ENCODE results near the gene PEX16.

Gene PEX16

DNA sequence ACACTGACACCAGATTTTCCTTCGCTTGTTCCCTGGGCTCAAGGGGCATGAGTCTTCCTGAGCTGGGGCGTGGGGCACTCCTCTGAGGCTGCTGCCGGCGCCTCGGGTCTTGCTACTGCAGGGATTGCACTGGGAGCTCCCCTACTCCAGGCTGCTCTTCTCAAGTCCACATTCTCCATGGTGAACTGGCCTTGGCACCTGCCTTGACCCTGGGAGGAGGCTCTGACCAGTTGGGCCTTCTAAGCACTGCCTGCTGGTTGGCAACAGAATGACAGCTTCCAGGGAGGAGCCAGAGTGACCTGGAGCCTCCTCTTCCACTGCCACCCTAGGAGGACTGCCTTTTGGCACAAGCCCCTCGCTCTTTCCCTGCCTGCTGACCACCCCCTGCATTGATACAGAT, 20.1 kb downstream of the PEX16 start:
- no peak for DNase-seq (ENCODE audit: low read depth)

DNA sequence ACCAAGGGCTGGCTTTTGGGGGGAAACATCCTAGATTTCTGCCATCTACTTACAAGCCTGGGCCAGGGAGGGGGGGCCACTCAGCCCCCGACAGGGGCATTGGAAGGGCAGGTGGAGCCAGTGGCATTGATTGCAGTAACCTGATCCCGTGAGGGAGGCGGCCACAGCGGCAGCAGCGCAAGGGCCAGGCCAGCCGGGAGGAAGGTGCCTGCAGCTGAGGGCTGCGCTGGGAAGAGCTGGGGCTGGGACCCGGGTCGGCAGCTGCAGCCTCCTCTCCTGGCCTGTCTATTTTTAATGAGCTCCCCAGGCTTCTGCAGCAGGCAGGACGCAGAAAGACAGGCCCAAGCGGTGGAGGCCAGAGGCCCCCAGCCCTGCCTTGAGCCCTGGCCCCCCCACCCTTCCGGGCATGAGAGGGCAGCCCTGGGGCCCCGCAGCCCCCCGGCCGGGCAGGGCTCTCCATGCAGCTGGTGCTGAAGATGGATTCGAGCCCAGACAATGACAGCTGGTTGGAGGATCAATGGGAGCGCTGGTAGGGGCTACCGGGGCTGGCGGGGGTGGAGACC, 21.2 kb downstream of the PEX16 start:
- DNase-seq (ENCODE audit: low read depth) = no peak

DNA sequence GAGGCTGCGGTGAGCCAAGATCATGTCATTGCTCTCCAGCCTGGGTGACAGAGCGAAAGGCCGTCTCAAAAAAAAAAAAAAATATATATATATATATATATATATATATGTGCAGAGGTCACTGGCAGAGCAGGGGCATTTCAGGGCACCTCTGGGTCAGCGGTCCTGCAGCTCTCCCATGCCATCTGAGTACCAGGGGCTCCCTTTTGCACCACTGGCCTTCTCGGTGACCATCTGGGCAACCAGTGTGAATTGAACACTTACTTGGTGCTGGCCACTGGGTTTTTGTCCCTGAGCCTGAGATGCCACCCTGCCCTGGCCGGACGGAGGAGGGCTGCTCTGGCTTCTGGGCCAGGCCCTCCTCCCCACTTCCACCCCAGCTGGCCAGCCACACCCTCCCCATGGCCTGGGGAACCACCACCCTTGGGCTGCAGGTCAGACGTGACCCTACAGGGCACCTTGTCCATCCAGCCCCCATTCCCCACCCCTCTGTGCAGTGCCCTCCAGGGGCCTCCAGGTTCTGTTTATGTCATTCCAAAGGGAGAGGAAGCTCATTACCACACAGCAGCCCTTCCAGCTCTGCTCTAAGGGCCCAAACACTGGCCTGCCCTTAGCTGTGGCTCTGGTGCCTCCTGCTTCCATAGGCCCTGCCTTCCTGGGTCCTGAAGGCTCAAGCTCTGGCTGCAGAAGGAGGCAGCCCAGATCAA, 22.0 kb downstream of the PEX16 start:
- no peak for DNase-seq (ENCODE audit: low read depth)

DNA sequence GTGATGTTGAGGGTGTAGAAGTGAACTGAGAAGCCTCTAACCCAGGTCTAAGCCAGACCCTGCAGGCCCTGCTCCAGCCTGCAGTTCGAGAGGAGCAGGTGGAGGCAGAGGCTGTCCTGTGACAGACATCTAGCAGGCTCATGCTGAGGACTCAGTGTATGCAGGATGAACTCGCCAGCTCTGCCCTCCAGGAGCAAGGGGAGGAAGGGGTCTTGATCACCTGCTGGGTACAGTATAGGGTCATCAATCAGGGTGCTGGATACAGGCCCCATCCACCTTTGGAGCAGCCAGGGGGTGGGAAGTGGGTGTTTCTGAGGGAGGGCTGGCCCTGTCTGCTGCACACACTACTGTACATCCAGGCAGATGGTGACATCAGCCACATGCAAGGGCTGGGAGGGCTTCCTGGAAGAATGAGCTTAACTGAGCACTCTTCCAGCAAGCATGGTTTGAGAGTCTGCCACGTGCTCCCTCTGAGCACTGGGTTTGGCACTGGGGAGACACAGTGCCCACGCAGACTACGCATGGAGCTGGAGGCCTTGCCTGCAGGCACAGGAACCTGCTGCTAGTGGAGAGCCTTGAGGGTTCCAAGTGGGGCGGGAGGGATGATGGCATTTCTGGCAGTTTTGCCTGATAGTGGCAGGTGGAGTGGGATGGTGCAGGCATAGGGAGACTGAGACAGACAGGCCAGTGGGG, 23.0 kb downstream of the PEX16 start:
- no peak for DNase-seq (ENCODE audit: low read depth)

DNA sequence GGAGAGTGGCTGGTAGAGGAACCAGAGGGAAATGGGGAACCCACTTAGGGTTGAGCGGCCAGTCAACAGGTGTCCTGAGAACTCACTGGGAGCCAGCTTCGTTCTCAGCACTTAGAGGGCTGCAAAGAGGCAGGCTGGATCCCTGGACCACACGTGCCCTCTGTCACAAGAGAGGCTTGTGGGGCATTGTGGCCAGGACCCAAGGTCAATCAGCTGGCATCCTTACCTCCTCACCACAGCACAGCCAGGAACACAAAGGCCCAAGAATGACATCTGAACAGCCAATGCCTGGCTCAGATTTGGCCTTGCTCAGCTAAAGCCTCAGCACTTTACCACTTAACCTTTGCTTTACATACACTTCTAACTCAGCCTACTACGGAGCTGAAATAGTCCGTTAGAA, 24.8 kb downstream of the PEX16 start:
- no peak for DNase-seq (ENCODE audit: low read depth)

DNA sequence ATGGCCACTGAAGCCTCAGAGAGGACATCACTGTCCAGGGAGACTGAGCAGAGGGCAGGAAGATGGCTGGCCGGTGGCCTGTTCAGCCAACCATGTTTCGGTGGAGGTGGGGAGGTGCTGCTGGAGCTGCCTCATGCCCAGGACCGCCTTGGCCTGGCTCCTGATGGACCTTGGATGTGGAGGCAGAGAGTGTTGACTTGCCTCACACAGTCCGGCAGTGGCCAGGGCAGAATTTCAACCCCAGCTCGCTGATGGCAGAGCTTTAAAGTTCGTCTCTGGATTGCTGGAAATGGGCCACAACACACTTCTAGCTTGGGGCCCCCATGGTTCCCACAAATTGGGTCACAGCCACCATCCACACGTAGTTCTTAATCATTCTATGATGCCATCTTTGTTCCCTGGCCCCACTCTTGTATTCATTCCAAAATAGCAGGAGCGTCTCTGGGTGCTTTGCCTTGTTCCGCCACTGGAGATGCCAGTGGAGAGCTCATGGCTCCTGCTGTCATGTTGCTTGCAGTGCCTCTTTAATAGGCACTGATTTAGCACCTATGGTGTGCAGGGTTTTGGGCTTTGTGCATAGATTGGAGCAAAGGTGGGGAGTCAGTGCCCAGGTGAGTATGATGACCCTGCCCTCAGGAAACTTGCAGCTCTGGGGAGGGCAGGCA, 26.7 kb downstream of the PEX16 start:
- DNase-seq (ENCODE audit: low read depth) = no peak

DNA sequence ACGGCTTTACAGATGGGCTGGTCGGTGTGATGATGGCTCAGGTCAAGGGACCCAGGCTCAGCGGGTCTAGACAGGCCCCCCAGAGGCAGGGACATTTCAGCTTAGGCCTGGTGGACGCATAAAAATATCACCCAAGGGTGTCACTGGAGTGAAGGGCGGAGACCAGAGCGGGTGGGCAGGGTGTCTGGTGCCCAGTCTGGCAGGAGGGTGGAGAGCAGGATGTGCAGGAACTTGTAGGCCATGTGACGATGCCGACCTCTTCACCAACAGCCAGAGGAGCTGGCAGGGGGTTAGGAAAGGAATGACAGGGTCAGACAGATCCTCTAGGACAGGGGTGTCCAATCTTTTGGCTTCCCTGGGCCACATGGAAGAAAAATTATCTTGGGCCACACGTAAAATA, 27.7 kb downstream of the PEX16 start:
- DNase-seq (ENCODE audit: low read depth) = no peak

DNA sequence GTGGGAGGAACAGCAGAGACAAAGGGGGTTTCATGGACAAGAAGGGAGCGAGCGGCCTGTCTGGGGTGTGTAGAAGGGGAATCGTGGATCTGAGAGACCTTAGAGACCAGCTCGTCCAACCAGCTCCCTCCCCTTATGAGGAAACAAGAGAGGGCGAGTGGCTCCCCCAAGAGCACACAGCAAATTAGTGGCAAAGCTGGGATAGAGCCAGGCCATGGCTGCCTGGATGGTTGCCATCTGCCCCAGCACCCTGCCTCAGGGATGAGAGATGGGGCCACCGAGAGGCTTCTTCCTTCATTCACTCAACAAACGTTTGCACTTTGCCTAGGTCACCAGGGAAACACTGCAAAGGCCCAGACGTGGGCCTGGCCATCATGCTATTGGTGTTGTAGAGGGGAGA, 28.1 kb downstream of the PEX16 start:
- no peak for DNase-seq (ENCODE audit: low read depth)

DNA sequence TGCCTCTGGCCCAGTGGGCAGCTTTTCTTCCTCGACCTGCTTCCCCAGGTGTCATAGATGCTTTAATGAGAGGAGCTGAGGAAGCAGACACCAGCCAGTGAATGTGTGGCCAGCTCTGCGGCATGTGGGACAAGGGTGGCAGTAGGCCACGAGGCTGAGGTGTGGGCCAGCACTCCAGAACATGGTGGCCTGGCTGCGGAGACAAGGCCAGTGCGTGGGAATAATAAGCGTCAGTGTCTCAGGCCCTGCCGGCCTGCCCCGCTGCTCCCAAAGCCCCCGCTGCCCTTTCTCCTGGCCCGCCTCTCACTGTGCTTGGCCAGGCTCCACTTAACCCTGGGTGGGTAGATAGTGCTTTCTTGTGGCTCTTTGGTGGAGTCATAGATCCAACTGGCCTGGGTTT, 30.1 kb downstream of the PEX16 start:
- DNase-seq (ENCODE audit: low read depth) = no peak

DNA sequence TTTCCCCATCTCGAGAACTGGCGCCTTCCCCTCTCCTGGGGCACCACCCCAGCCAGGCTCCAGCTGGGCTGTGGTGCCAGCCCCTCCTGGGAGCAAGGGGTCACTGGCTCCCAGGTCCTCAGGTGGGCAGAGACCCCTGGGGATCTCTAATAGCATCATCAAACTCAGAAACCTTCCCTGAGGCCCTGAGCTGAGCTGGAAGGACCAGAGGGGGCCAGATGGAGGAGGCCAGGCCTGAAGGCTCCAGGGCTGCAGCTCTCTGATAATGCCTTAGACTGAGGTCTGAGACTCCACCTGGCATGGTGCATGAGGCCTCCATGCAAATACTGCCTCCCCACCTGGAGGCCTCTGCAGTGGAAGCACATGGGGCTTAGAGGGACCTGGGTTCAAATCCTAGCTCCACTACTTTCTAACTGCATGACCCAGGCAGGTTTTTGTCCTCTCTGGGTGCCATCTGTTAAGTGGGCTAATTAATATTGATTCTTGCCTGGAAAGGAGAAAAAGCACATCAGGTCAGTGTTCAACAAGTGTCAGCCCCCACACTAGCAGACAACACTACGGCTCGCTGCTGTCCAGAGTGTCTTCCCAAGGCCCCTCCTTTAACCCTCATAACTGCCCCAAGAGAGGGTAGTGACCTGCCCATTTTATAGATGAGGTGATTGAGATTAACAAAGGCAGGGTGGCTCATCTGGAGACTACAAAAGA, 30.7 kb downstream of the PEX16 start:
- no peak for DNase-seq (ENCODE audit: low read depth)

DNA sequence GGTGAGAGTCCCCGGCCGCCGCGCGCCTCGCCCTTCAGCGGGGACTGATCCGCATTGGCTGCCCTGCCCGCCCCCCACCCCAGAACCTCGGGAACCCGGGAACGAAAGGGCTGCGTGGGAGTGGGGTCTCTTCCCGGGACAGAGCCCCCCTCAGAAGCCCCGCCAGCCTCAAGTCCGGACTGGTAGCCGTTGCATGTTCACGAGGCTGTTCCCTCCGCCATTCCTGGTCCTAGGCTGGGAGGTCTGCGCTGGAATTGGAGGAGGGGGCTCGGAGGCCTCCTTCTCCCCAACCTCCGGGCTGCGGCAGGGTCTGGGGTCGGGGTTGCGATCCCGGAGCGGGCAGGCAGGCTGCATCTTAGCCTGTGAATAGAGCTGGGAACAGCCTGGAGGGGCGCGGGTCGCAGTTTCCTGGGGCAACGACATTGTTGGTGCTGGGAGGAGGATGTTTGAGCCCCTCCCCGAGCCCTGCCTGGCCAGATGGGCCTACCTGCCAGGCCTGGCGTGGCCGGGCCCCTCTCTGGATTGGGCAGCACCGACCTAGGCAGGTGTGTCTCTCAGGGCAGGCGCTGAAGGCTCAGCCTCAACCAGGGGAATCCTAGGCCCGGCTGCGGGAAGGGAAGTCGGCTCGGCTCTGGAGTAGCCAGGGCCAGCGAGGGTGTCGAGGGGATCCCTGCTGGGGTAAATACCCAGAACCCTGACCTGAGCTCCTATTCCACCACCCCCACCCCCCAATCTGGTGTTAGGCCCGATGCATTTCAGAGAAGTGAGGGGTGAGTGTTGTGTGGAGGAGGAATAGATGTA, 31.6 kb downstream of the PEX16 start:
- no peak for DNase-seq (ENCODE audit: low read depth)

DNA sequence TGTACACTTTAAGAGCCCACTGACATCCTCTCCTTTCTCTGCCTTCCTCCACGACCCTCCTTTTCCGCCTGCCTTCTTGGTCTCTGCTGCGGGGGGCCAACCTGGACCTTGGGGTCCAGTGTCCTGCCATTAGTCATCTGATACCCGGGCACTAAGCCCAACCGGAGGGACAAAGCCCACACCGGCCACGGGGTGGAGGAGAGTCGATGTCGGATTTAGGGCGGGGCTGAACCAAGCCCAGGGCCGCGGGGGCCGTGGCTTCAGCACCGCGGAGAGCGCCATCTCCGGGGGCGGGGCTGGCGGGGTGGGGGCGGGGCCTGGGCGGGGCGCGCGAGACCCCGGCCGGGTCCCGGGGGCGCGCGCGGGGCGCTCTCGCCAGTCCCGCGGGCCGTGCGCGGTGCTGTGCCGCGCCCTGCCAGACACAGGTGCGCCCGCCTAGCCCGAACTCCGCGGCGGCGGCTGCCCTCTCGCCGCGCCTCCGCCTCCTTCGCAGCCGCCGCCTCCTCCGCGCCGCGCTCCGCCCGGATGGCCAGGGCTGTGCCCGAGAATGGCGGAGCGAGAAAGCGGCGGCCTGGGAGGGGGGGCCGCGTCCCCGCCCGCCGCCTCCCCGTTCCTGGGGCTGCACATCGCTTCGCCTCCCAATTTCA, 32.3 kb downstream of the PEX16 start, which contains the start of gene MAPK8IP1:
MAPK8IP1 (plus strand) TSS at position 378 of the 647 bp plus-strand sequence; CDS start at position 548, 170 bp downstream.
- no peak for DNase-seq (ENCODE audit: low read depth)

DNA sequence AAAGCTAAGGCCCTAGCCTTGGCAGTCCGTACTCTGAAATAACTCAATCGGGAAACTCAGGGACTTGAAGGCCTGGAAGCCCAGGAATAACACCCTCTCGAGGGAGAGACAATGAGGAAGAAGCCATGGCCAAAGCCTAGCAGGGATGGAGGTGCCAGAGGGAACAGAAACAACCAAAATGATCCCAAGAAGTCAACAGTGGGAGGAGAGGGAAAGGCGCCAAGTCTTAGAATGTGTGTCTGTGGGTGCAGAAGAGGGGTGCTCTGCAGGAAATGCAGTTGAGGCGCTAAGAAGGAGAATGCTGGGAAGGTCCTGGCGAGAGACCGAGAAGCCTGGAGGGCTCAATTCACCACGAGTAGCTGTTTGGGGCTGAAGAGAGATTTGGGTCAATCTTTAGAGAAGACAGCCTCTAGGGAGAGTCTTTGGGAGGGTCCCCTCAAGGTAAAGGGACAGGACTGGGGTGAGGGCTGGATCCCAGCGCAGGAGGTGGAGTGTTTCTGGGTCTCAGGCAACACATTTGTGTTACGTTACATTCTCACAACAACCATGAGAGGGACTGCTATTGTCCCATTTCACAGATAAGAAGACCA, 33.0 kb downstream of the PEX16 start:
- DNase-seq (ENCODE audit: low read depth) = no peak

DNA sequence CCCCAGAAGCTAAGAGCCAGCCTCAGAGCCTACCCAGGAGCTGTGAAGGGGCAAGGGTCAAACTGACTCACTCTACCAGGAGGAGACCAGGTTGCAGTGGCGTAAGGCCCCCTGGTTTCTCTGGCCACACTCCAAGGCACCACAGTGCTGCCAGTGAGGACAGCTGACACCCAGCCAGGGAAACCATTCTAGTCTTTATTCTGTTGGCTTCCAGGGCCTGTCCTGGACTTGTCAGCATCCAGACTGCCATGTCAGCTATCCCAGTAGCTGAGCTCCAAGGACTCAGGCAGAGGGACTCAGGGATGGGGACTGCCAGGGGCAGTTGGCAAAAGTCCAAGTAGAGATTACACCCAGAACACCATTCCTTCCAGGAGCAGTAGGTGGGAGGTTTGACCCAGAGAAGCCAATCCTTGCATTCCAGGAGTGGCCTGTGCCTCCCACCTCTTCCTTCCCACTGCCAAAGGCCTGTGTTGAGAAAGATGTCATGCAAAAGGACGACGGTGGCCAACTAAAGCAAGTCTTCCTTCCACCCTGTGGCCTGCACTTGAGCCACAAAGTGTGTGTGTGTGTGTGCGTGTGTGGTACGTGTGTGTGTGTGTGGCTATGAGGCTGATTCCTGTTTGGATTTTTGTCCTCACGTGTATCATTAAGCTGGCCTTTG, 35.8 kb downstream of the PEX16 start:
- DNase-seq (ENCODE audit: low read depth) = no peak

DNA sequence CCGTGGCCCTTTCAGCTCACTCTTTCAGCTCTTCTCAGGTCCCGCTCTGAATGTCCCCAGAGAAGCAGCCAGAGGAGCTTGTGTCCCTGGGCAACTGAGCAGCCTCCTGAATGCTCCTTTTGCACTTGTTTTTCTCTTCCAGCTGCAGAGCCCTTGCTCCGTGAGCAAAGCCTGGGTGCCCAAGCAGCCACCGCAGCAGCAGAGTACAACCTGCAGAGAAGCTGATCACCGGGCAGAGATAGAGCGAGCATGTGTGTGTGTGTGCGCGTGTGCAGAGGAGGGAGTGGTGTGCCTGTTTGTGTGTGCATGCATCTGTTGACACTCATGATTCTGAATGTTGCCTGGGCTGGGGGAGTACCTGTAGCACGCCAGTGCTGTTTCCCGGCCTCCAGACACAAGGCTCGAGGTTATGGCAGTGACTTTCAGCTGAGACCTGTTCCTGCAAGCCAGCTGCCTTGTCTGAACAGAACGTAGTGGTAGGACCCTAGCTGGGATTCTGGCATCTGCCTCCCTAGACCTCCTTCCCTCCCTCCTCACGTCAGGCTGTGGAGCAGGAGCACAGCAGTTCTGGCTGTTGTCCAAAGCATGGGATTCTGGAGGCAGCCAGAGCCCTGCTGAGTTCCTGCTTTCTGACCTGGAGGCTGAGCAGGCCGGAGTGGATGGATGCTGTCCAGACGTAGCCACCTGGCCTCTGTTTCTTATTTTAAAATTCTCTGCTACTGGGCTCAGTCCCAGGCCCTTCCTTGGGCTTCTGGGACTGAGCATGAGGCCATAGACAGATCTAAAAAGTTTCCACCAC, 36.7 kb downstream of the PEX16 start:
- no peak for DNase-seq (ENCODE audit: low read depth)

DNA sequence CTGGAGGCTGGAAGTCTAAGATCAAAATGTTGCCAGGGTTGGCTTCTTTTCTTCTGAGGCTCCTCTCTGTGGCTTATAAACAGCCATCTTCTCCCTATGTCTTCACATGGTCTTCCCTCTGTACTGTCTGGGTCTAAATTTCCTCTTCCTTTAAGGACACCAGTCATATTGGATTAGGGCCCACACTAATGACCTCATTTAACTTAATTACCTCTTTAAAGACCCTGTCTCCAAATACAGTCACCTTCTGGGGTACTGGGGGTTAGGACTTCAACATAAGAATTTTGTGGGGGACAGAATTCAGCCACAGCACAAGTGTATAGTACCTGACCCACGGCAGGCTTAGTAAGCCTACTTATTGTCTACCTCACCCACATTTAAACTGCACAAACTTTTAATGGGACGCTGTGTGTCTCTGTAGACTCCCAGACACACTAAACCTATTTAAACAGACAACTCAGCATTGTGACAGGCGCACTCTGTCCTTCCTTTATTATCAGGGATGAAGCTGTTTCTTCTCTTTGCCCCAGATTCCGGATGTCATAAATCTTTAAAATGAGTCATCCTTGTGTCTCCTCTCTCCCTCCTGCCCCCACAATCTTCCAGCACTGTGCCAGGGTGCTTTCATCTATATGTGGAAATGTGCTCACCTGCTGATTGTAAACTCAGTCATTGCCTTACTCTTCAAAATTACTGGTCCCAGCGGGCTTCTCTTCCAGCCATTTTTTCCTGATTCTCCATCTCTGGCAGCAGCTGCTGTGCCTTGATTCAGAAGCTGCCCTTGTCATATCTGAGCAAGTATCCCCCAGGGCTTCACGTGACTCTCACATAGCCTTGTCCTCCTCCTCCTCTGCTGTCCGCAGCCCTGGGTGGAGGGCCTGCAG, 37.6 kb downstream of the PEX16 start:
- no peak for DNase-seq (ENCODE audit: low read depth)

DNA sequence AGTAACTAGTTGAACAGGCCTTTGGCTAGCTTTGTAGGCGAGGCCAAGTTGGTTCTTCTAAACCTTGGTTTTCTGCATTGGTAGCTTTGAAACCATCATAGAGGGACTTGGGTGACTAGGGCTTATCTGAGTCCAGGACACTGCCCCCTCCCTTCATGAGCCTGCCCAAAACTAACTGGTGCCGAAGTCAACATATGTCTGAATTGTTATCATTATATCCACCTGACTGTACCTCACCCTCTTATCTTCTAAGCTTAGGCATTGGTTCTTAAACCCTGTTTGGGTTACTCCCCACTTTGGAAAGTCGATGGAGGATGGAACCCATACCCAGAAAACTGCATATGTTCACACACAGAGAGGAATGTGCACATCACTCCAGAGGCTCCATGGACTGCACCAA, 39.8 kb downstream of the PEX16 start:
- no peak for DNase-seq (ENCODE audit: low read depth)

DNA sequence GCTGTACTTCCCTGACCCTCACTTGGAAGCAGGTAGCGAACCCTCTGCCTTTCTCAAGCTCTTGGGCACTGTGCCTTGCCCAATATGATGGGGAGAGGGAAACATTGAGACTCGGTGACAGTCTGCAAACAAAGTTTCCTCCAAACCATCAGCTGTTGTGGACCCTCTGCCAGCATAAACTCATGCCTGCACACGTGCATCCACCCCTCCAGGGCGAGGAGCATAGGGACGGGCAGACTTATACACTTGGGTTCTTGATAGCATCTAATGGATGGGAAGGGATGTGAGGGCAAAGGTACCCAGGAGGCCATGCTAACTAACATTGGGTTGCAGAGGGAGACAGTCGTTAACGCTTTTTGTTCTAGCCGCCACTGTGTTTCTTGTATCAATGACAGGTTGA, 40.5 kb downstream of the PEX16 start:
- no peak for DNase-seq (ENCODE audit: low read depth)
